NCI-H2227 treated with DMSO at 0.1 percent for 48 hours (cell line): ENCODE measurements around the gene ACSL1.
A peak's percentile ranks its signal among the peaks of the same experiment; 100 is the strongest.

Experiments used
- DNase-seq: peaks from one replicate; lab custom pipeline; 2025; lab: John Stamatoyannopoulos, UW

The ACSL1 gene

GRCh38 chr4:184812199-184812542 is 13.6 kb downstream of the ACSL1 start:
- DNase-seq: no peak

GRCh38 chr4:184811526-184812198 is 14.1 kb downstream of the ACSL1 start:
- no peak for DNase-seq

- no peak for DNase-seq
These were observed 15.0 kb downstream of the ACSL1 start for GRCh38 chr4:184810720-184811119.

- DNase-seq: no peak
These were observed 17.1 kb downstream of the ACSL1 start for GRCh38 chr4:184808713-184809050.

- peak; percentile 52 for DNase-seq
These were observed 17.7 kb downstream of the ACSL1 start for GRCh38 chr4:184807797-184808712.

- DNase-seq: no peak
These were observed 18.5 kb downstream of the ACSL1 start for GRCh38 chr4:184807256-184807655.

GRCh38 chr4:184806711-184807110 is 19.1 kb downstream of the ACSL1 start:
- DNase-seq: no peak

GRCh38 chr4:184806229-184806550 is 19.6 kb downstream of the ACSL1 start:
- no peak for DNase-seq

GRCh38 chr4:184805462-184806228 is 20.1 kb downstream of the ACSL1 start:
- DNase-seq: no peak

GRCh38 chr4:184804621-184805020 is 21.1 kb downstream of the ACSL1 start:
- no peak for DNase-seq

- no peak for DNase-seq
These were observed 21.9 kb downstream of the ACSL1 start for GRCh38 chr4:184803874-184804273.

- no peak for DNase-seq
These were observed 22.6 kb downstream of the ACSL1 start for GRCh38 chr4:184803133-184803532.

GRCh38 chr4:184802697-184803015 is 23.1 kb downstream of the ACSL1 start:
- no peak for DNase-seq

- DNase-seq: no peak
These were observed 23.7 kb downstream of the ACSL1 start for GRCh38 chr4:184801781-184802696.

- no peak for DNase-seq
These were observed 27.3 kb downstream of the ACSL1 start for GRCh38 chr4:184798504-184798903.

GRCh38 chr4:184796906-184797305 is 28.9 kb downstream of the ACSL1 start:
- DNase-seq: no peak

GRCh38 chr4:184795214-184795844 is 30.4 kb downstream of the ACSL1 start:
- DNase-seq: no peak

GRCh38 chr4:184794470-184794869 is 31.3 kb downstream of the ACSL1 start:
- no peak for DNase-seq

- no peak for DNase-seq
These were observed 31.9 kb downstream of the ACSL1 start for GRCh38 chr4:184793735-184794355.

- no peak for DNase-seq
These were observed 32.7 kb downstream of the ACSL1 start for GRCh38 chr4:184792950-184793555.

GRCh38 chr4:184792334-184792733 is 33.4 kb downstream of the ACSL1 start:
- DNase-seq: no peak
